Osteoblast (primary cell): ENCODE measurements around the gene MCM3. TPM values are rescaled to one million over a fixed set of nuclear protein-coding genes. Genes with fewer than 3 reads are reported as not detected.

Experiments
- DNase-seq: peaks from one replicate; pipeline ENCODE4 v3.0.0; 2011; ENCODE audit warnings: low spot score, mixed read lengths; ENCODE audit not compliant: insufficient read length; ENCODE audit errors: missing footprints
- H2AFZ ChIP-seq: 2 replicates; pipeline ENCODE4 v1.6.0; 2011; ENCODE audit warnings: mild to moderate bottlenecking, low read length
- H3K27ac ChIP-seq: 2 replicates; pipeline ENCODE4 v1.5.1; 2011; ENCODE audit warnings: mild to moderate bottlenecking, low read depth, low read length, moderate library complexity
- H3K27me3 ChIP-seq: 2 replicates; pipeline ENCODE4 v1.6.0; 2012; ENCODE audit warnings: mild to moderate bottlenecking, control low read depth, inconsistent platforms, low read length, moderate library complexity; ENCODE audit not compliant: insufficient read depth
- H3K36me3 ChIP-seq: 2 replicates; pipeline ENCODE4 v1.5.1; 2011; ENCODE audit warnings: mild to moderate bottlenecking, low read length, control low read depth, moderate library complexity; ENCODE audit not compliant: insufficient read depth
- H3K4me1 ChIP-seq: 2 replicates; pipeline ENCODE4 v1.5.1; 2011; ENCODE audit warnings: mild to moderate bottlenecking, low read length, control low read depth, moderate library complexity; ENCODE audit not compliant: insufficient read depth
- H3K4me2 ChIP-seq: 2 replicates; pipeline ENCODE4 v1.6.0; 2011; ENCODE audit warnings: mild to moderate bottlenecking, low read length; ENCODE audit not compliant: insufficient read depth
- H3K4me3 ChIP-seq: fragments of 200-600 bp; sonication (generic); 3 replicates; pipeline ENCODE4 v1.5.1; 2012; ENCODE audit warnings: mild to moderate bottlenecking, low read length, inconsistent platforms; ENCODE audit not compliant: insufficient read depth
- H3K79me2 ChIP-seq: 2 replicates; pipeline ENCODE4 v1.6.0; 2012; ENCODE audit warnings: mild to moderate bottlenecking, low read length, control low read depth, inconsistent platforms; ENCODE audit not compliant: insufficient read depth
- H3K9me3 ChIP-seq: 2 replicates; pipeline ENCODE4 v1.5.1; 2011; ENCODE audit warnings: low read depth, low read length, control low read depth
- H4K20me1 ChIP-seq: 2 replicates; pipeline ENCODE4 v1.6.0; 2012; ENCODE audit warnings: mild to moderate bottlenecking, low read length, control low read depth; ENCODE audit not compliant: insufficient read depth
- total RNA-seq: library from RNA; depleted of rRNA; stranded (reverse); fragments of >200 nt; gene quantifications from 2 replicates; pipeline ENCODE4 v1.2.3, GENCODE V29; 2012
- TF ChIP-seq, protein P1 (sequence below): IDR thresholded peaks from 2 replicates; pipeline ENCODE4 v1.5.1; 2011; ENCODE audit warnings: mild to moderate bottlenecking, low read depth, low read length, moderate library complexity; ENCODE audit errors: extremely low read depth

MCM3 gene
- total RNA-seq, 1 donor: 19.2 TPM

DNA sequence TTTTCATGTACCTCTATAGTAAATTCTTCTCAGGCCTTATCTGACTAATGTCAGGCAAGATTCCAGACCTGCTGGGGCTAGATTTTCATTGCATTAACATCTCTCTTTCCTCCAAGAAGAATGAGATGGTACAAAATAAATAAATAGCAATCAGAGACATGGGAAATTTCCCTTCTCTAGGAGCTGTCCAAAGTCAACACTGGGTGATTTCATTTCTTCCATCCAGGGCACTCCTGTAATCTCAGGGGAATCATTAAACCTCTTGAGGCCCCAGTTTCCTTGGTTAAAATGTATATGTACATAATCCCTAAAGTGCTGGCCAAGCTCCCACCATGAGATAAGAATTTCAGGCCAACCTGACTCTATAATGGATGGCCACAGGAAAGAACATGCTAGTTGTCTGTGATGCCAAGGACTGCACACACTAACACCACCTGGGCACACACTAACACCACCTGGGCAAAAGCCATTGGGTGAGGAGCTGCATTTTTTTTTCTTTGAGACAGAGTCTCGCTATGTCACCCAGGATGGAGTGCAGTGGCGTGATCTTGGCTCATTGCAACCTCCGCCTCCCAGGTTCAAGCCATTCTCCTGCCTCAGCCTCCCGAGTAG is 41.2 kb downstream of the MCM3 start:
- Histone ChIP-seq H3K4me3 (no peak overlapping the region), H3K27ac (no peak overlapping the region), H3K79me2 (no peaks in the 10 kb centered on the region), H3K4me2 (no peak overlapping the region), H2AFZ (no peak overlapping the region), H3K9me3 (no peaks in the 10 kb centered on the region), H3K4me1 (no peaks in the 10 kb centered on the region), H3K36me3 (no peaks in the 10 kb centered on the region), H4K20me1 (no peaks in the 10 kb centered on the region), H3K27me3 (peaks cover 8% of the 10 kb centered on the region)
- DNase-seq: no peak
- TF ChIP-seq, protein P1, sequence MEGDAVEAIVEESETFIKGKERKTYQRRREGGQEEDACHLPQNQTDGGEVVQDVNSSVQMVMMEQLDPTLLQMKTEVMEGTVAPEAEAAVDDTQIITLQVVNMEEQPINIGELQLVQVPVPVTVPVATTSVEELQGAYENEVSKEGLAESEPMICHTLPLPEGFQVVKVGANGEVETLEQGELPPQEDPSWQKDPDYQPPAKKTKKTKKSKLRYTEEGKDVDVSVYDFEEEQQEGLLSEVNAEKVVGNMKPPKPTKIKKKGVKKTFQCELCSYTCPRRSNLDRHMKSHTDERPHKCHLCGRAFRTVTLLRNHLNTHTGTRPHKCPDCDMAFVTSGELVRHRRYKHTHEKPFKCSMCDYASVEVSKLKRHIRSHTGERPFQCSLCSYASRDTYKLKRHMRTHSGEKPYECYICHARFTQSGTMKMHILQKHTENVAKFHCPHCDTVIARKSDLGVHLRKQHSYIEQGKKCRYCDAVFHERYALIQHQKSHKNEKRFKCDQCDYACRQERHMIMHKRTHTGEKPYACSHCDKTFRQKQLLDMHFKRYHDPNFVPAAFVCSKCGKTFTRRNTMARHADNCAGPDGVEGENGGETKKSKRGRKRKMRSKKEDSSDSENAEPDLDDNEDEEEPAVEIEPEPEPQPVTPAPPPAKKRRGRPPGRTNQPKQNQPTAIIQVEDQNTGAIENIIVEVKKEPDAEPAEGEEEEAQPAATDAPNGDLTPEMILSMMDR: no peak

DNA sequence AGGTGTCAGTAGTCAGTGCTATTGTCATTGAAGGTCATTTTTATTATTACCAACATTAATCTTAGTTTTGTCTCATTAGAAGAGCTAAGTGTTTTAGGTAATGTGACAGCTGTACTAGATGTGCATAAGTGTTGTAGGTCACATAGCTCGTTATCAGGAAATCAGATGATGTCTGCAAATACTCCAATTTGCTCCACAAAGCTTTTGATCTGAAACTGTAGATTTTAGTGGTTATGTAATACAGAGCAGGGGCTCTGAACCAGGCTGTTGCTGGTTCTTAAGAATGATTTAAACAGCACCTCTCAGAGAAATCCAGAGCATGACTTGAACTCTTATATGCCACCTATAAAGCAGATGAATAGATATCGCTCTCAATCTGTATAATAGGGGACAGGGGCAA is 42.7 kb downstream of the MCM3 start:
- DNase-seq: no peak
- no peaks in the 10 kb centered on the region for H3K36me3 ChIP-seq
- H3K9me3 ChIP-seq: no peaks in the 10 kb centered on the region
- H2AFZ ChIP-seq: no peak overlapping the region
- no peaks in the 10 kb centered on the region for H3K79me2 ChIP-seq
- no peak overlapping the region for H3K27ac ChIP-seq
- TF ChIP-seq, protein P1: no peak
- peaks cover 11% of the 10 kb centered on the region for H3K27me3 ChIP-seq
- H4K20me1 ChIP-seq: no peaks in the 10 kb centered on the region
- no peak overlapping the region for H3K4me2 ChIP-seq
- no peaks in the 10 kb centered on the region for H3K4me1 ChIP-seq
- H3K4me3 ChIP-seq: no peak overlapping the region

DNA sequence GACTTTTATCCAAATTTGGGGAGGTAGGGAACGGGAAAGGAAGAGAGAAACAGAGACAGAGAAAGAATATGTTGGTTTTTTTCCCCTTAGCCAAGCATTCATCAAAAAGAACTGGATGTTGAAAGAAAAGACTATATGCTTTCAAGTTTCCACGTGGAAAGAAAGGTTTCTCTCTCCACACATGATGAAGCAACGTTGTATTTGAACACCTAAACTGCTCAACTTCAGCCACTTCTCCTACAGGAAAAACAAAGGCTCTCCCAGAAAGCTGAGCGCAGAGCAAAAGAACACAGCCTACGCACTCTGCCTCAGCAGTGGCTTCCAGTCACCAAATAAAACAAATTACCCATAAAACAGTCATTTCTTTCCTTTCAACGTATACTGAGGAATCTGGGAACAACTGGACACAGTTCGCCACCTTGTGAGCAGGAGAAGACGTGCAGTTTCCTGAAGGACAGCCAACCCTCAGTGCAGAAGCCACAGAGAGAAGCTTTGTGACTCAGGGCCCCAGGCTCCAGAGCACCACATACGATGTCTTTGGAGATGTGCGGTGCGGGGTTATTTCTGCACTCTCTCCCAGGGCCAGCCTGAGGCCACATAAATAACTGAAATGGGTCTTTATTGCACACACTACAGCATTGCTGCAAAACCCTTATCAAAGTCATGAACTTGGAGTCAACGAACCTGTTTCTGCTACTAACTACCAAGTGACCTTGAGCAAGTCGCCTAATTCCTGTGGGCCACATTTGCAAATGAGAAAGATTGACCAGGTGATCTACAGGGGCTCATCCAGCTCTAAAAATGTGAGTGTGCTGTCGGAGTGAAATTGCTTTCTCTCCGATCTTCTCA is 50.3 kb downstream of the MCM3 start:
- peak; percentile 42 for DNase-seq
- Histone ChIP-seq H3K27ac (no peak overlapping the region), H3K27me3 (peaks cover 19% of the 10 kb centered on the region), H2AFZ (peak overlapping the region; percentile 49), H3K4me3 (no peak overlapping the region), H3K4me2 (peak overlapping the region; percentile 49), H4K20me1 (no peaks in the 10 kb centered on the region), H3K9me3 (no peaks in the 10 kb centered on the region), H3K36me3 (no peaks in the 10 kb centered on the region), H3K79me2 (no peaks in the 10 kb centered on the region), H3K4me1 (peaks cover 5% of the 10 kb centered on the region)
- TF ChIP-seq, protein P1: peak; percentile 68

DNA sequence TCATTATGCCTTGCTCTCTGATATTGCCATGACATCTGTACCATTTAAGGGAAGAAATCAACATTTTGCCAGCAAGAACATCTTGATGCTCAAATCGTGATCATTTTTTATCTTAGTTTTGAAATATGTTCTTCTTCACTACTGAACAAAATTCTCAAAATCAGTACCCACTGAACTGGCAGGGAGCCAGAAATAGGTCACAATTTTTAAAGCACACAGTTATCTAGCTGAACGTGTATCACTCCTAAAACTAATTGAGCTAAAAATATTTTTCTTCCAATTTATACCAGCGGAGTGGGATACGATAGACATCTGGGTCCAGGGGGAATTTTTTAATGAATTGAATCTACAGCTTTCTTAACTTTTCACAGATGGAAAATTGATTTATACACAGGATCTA is 51.5 kb downstream of the MCM3 start:
- Histone ChIP-seq H3K36me3 (no peaks in the 10 kb centered on the region), H3K4me3 (no peak overlapping the region), H3K79me2 (no peaks in the 10 kb centered on the region), H2AFZ (no peak overlapping the region), H3K4me2 (no peak overlapping the region), H3K27me3 (peaks cover 12% of the 10 kb centered on the region), H3K9me3 (no peaks in the 10 kb centered on the region), H3K27ac (no peak overlapping the region), H4K20me1 (no peaks in the 10 kb centered on the region), H3K4me1 (peaks cover 5% of the 10 kb centered on the region)
- TF ChIP-seq, protein P1: no peak
- no peak for DNase-seq
